Liver (tissue), 9 donors: ENCODE results near the gene CDC42. TPM values are rescaled to one million over a fixed set of nuclear protein-coding genes. Genes with fewer than 3 reads are reported as not detected.

Experiments
- DNase-seq: peaks from one replicate; pipeline ENCODE4 v3.0.0-alpha.2; 2017; ENCODE audit warnings: low spot score
- H3K27ac ChIP-seq, 2 donors: one replicate each; pipeline ENCODE4 v1.7.0; 2013; ENCODE audit warnings: inconsistent platforms in 2 of 2, low read length in 2 of 2, control low read depth in 1 of 2, low read depth in 1 of 2, mild to moderate bottlenecking in 1 of 2
- H3K27me3 ChIP-seq, 4 donors: one replicate each; pipeline versions ENCODE4 v1.6.1 to v1.7.0; 2013; ENCODE audit warnings: low read length in 3 of 4, inconsistent platforms in 1 of 4, mild to moderate bottlenecking in 1 of 4, moderate library complexity in 1 of 4; ENCODE audit not compliant: control insufficient read depth in 4 of 4, insufficient read depth in 4 of 4
- H3K36me3 ChIP-seq, 4 donors: one replicate each; pipeline versions ENCODE4 v1.6.1 to v1.7.0; 2013; ENCODE audit warnings: low read length in 3 of 4, mild to moderate bottlenecking in 3 of 4, low read depth in 1 of 4, moderate library complexity in 1 of 4; ENCODE audit not compliant: control insufficient read depth in 4 of 4, insufficient read depth in 3 of 4
- H3K4me1 ChIP-seq, 4 donors: one replicate each; pipeline versions ENCODE4 v1.6.1 to v1.7.0; 2013; ENCODE audit warnings: low read length in 3 of 4, mild to moderate bottlenecking in 3 of 4, moderate library complexity in 1 of 4; ENCODE audit not compliant: control insufficient read depth in 4 of 4, insufficient read depth in 4 of 4
- H3K4me3 ChIP-seq, 3 donors: one replicate each; pipeline versions ENCODE4 v1.6.1 to v1.7.0; 2013; ENCODE audit warnings: low read length in 3 of 3, control low read depth in 1 of 3, low read depth in 1 of 3, mild to moderate bottlenecking in 1 of 3
- H3K9ac ChIP-seq, 2 donors: one replicate each; pipeline ENCODE4 v1.7.0; 2013; ENCODE audit warnings: low read length in 2 of 2, mild to moderate bottlenecking in 2 of 2, moderate library complexity in 2 of 2, control low read depth in 1 of 2, low read depth in 1 of 2
- H3K9me3 ChIP-seq, 4 donors: one replicate each; pipeline versions ENCODE4 v1.6.1 to v1.7.0; 2013; ENCODE audit warnings: low read length in 3 of 4; ENCODE audit not compliant: control insufficient read depth in 4 of 4
- ATF3 ChIP-seq: IDR thresholded peaks from 2 replicates; pipeline ENCODE4 v1.6.1; 2016; ENCODE audit warnings: antibody characterized with exemption
- CTCF ChIP-seq: fragments of 150-350 bp; IDR thresholded peaks from 2 replicates; pipeline ENCODE4 v1.5.1; 2017; ENCODE audit warnings: improper control_type of control experiment, low read depth, low read length; ENCODE audit not compliant: missing input control
- EGR1 ChIP-seq, 2 donors: IDR thresholded peaks; 2 replicates each; pipeline ENCODE4 v1.6.1; 2016 to 2018; ENCODE audit warnings: antibody characterized with exemption in 2 of 2, low read depth in 2 of 2
- FOXA2 ChIP-seq: IDR thresholded peaks from 2 replicates; pipeline ENCODE4 v1.6.1; 2016; ENCODE audit warnings: antibody characterized with exemption
- HNF4A ChIP-seq, 2 donors: conservative IDR thresholded peaks; 2 replicates each; pipeline ENCODE4 v1.6.1; 2016; ENCODE audit warnings: antibody characterized with exemption in 2 of 2, mild to moderate bottlenecking in 2 of 2
- HNF4G ChIP-seq: IDR thresholded peaks from 2 replicates; pipeline ENCODE4 v1.6.1; 2016; ENCODE audit warnings: antibody characterized with exemption
- JUND ChIP-seq, 2 donors: IDR thresholded peaks; 2 replicates each; pipeline ENCODE4 v1.6.1; 2016; ENCODE audit warnings: antibody characterized with exemption in 2 of 2
- RAD21 ChIP-seq, 2 donors: IDR thresholded peaks; 2 replicates each; pipeline ENCODE4 v1.6.1; 2016; ENCODE audit warnings: antibody characterized with exemption in 2 of 2, mild to moderate bottlenecking in 2 of 2
- WGBS: extraction: QIAGEN DNeasy Blood & Tissue Kit; methylation state at CpG from one replicate; pipeline ENCODE4 v1.1.7; 2013; 5-methylcytosine and 5-hydroxymethylcytosine counted together
- polyA plus RNA-seq, 2 donors: library from polyadenylated mRNA; stranded (reverse) in 1 of 2; unstranded in 1 of 2; fragments of 200-250 nt in 1 of 2; fragments of >200 nt in 1 of 2; fragmentation: Nextera tagmentation in 1 of 2; extraction: Ambion mirVana in 1 of 2; gene quantifications; one replicate each; pipeline versions ENCODE4 v1.2.1 to v1.2.3, GENCODE V29; 2013 to 2015
- total RNA-seq, 2 donors: library from RNA; depleted of rRNA; stranded (reverse); fragments of >200 nt; gene quantifications; one replicate each; pipeline ENCODE4 v1.2.3, GENCODE V29; 2014
- TF ChIP-seq, protein P1 (sequence below): IDR thresholded peaks from 2 replicates; pipeline ENCODE4 v1.6.1; 2016; ENCODE audit warnings: antibody characterized with exemption
- TF ChIP-seq, protein P2 (sequence below): IDR thresholded peaks from 2 replicates; pipeline ENCODE4 v1.6.1; 2016; ENCODE audit warnings: antibody characterized with exemption, mild to moderate bottlenecking
- donor health status: healthy.
- donor health status: healthy.
- donor health status: healthy.
- donor health status: healthy.
- donor health status: healthy.

Gene CDC42
- total and polyA plus RNA-seq, 4 donors: 40.3 to 140 (median 69.0) TPM

- Histone ChIP-seq H3K4me1 (peaks cover 0 to under 1% (median 0%) of the 10 kb centered on the region in 4 donors), H3K4me3 (no peak overlapping the region)
These were observed 33.6 kb upstream of the CDC42 start for GRCh38 chr1:22018583-22019559.

More at GRCh38 chr1:22018583-22019559, 33.6 kb upstream of the CDC42 start:
- Histone ChIP-seq H3K9ac (no peak overlapping the region), H3K27me3 (no peaks in the 10 kb centered on the region), H3K36me3 (no peaks in the 10 kb centered on the region), H3K27ac (peak overlapping the region in 1 of 2 donors; percentile 41), H3K9me3 (no peaks in the 10 kb centered on the region)
- DNase-seq: no peak
- 63% methylated on average over 10 of the region's 10 CpGs for WGBS
- TF ChIP-seq FOXA2 (no peak), EGR1 (IDR thresholded peaks at IDR 0.05; ENCODE audit: low read depth in 2 of 2) (no peak), ATF3 (no peak), HNF4A (conservative IDR thresholded peaks at IDR 0.05) (no peak), RAD21 (IDR thresholded peaks at IDR 0.05) (no peak), CTCF (no peak), HNF4G (no peak), JUND (IDR thresholded peaks at IDR 0.05) (no peak)
- TF ChIP-seq, protein P1, sequence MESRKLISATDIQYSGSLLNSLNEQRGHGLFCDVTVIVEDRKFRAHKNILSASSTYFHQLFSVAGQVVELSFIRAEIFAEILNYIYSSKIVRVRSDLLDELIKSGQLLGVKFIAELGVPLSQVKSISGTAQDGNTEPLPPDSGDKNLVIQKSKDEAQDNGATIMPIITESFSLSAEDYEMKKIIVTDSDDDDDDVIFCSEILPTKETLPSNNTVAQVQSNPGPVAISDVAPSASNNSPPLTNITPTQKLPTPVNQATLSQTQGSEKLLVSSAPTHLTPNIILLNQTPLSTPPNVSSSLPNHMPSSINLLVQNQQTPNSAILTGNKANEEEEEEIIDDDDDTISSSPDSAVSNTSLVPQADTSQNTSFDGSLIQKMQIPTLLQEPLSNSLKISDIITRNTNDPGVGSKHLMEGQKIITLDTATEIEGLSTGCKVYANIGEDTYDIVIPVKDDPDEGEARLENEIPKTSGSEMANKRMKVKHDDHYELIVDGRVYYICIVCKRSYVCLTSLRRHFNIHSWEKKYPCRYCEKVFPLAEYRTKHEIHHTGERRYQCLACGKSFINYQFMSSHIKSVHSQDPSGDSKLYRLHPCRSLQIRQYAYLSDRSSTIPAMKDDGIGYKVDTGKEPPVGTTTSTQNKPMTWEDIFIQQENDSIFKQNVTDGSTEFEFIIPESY: no peak
- TF ChIP-seq, protein P2, sequence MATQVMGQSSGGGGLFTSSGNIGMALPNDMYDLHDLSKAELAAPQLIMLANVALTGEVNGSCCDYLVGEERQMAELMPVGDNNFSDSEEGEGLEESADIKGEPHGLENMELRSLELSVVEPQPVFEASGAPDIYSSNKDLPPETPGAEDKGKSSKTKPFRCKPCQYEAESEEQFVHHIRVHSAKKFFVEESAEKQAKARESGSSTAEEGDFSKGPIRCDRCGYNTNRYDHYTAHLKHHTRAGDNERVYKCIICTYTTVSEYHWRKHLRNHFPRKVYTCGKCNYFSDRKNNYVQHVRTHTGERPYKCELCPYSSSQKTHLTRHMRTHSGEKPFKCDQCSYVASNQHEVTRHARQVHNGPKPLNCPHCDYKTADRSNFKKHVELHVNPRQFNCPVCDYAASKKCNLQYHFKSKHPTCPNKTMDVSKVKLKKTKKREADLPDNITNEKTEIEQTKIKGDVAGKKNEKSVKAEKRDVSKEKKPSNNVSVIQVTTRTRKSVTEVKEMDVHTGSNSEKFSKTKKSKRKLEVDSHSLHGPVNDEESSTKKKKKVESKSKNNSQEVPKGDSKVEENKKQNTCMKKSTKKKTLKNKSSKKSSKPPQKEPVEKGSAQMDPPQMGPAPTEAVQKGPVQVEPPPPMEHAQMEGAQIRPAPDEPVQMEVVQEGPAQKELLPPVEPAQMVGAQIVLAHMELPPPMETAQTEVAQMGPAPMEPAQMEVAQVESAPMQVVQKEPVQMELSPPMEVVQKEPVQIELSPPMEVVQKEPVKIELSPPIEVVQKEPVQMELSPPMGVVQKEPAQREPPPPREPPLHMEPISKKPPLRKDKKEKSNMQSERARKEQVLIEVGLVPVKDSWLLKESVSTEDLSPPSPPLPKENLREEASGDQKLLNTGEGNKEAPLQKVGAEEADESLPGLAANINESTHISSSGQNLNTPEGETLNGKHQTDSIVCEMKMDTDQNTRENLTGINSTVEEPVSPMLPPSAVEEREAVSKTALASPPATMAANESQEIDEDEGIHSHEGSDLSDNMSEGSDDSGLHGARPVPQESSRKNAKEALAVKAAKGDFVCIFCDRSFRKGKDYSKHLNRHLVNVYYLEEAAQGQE: no peak
